Panc1 (cell line): Measurements from ENCODE around the gene CD46. TPM values are rescaled to one million over a fixed set of nuclear protein-coding genes. Genes with fewer than 3 reads are reported as not detected.

Experiments
- ATAC-seq: fragments of 200-7000 bp; cut with Tn5 transposase; 2 replicates; pipeline ENCODE4 v1.9.1; 2020; ENCODE audit warnings: mild to moderate bottlenecking, moderate library complexity
- BruUV-seq: library from RNA; stranded (reverse); fragments of 400-500 nt; replicated peaks from 2 replicates; lab custom pipeline; 2021; lab: Mats Ljungman, UMichigan
- CTCF ChIA-PET: fragments of 300-600 bp; sonication (Branson Sonifier 250); formaldehyde crosslinking; loops from one replicate; lab custom pipeline; 2022; ENCODE audit warnings: antibody characterized with exemption; lab: Charles Lee
- POLR2A ChIA-PET: fragments of 300-600 bp; sonication (Branson Sonifier 250); formaldehyde crosslinking; loops from one replicate; lab custom pipeline; 2022; ENCODE audit warnings: antibody characterized with exemption; lab: Charles Lee
- DNase-seq: peaks from one replicate; pipeline ENCODE4 v3.0.0-alpha.2; 2010; ENCODE audit warnings: low read depth, low spot score
- H3K27ac ChIP-seq: 2 replicates; pipeline ENCODE4 v1.5.1; 2011; ENCODE audit warnings: mild to moderate bottlenecking, low read length, inconsistent platforms
- H3K27me3 ChIP-seq: fragments of 200-500 bp; sonication (Bioruptor generic); 2 replicates; pipeline ENCODE4 v1.6.0; 2014; ENCODE audit warnings: low read length, inconsistent platforms; ENCODE audit not compliant: control insufficient read depth, insufficient read depth
- H3K36me3 ChIP-seq: fragments of 200-500 bp; sonication (Bioruptor generic); 2 replicates; pipeline ENCODE4 v1.5.1; 2014; ENCODE audit warnings: inconsistent platforms, mild to moderate bottlenecking, low read length, moderate library complexity; ENCODE audit not compliant: control insufficient read depth, insufficient read depth
- H3K4me1 ChIP-seq: 2 replicates; pipeline ENCODE4 v1.5.1; 2011; ENCODE audit warnings: inconsistent platforms, mild to moderate bottlenecking, low read length, moderate library complexity; ENCODE audit not compliant: control insufficient read depth, insufficient read depth
- H3K4me3 ChIP-seq, 2 experiments: 2 replicates each; pipeline ENCODE4 v1.5.1; 2011 to 2012; ENCODE audit warnings: low read depth in 2 of 2, low read length in 2 of 2, mild to moderate bottlenecking in 2 of 2, inconsistent platforms in 1 of 2, moderate library complexity in 1 of 2
- H3K9me3 ChIP-seq: fragments of 200-500 bp; sonication (Bioruptor generic); 2 replicates; pipeline ENCODE4 v1.5.1; 2014; ENCODE audit warnings: low read depth, mild to moderate bottlenecking, inconsistent platforms, low read length, moderate library complexity; ENCODE audit not compliant: control insufficient read depth, insufficient read depth
- CTCF ChIP-seq: fragments of 450-650 bp; IDR thresholded peaks from 2 replicates; pipeline ENCODE4 v1.5.1; 2017; ENCODE audit warnings: mild to moderate bottlenecking
- POLR2AphosphoS5 ChIP-seq: IDR thresholded peaks from 2 replicates; pipeline ENCODE4 v1.6.1; 2012; ENCODE audit warnings: mild to moderate bottlenecking, low read depth, low read length, moderate library complexity
- SIN3A ChIP-seq: IDR thresholded peaks from 2 replicates; pipeline ENCODE4 v1.6.1; 2012; ENCODE audit warnings: low read depth, mild to moderate bottlenecking, low read length, moderate library complexity, borderline replicate concordance; ENCODE audit not compliant: insufficient read depth
- TCF7L2 ChIP-seq: IDR thresholded peaks from 2 replicates; pipeline ENCODE4 v1.6.1; 2011; ENCODE audit warnings: mild to moderate bottlenecking, low read depth, low read length, inconsistent platforms
- in situ Hi-C: cut with HindIII; loops from 2 replicates; pipeline ENCODE4 v1.10.0; 2016; ENCODE audit warnings: low sequenced_read_pairs, low pct_unique_long_range_greater_than_20kb
- intact Hi-C: fragments of 100-400 bp; cut with micrococcal nuclease; formaldehyde crosslinking; loops from one replicate; pipeline ENCODE4 v1.10.0; 2022; ENCODE audit not compliant: unreplicated experiment
- total RNA-seq: library from RNA; stranded (reverse); gene quantifications from one replicate; pipeline ENCODE4 v1.2.1, GENCODE V29; 2021; ENCODE audit not compliant: unreplicated experiment
- TF ChIP-seq, protein P1 (sequence below), 2 experiments: IDR thresholded peaks; 2 replicates each; pipeline ENCODE4 v1.6.1; 2011 to 2012; ENCODE audit warnings: low read depth in 2 of 2, control low read depth in 1 of 2, low read length in 1 of 2, mild to moderate bottlenecking in 1 of 2, moderate library complexity in 1 of 2; ENCODE audit not compliant: insufficient read depth in 1 of 2

CD46 gene
- total RNA-seq, 1 experiment from 2014 or later, result 128 TPM

DNA sequence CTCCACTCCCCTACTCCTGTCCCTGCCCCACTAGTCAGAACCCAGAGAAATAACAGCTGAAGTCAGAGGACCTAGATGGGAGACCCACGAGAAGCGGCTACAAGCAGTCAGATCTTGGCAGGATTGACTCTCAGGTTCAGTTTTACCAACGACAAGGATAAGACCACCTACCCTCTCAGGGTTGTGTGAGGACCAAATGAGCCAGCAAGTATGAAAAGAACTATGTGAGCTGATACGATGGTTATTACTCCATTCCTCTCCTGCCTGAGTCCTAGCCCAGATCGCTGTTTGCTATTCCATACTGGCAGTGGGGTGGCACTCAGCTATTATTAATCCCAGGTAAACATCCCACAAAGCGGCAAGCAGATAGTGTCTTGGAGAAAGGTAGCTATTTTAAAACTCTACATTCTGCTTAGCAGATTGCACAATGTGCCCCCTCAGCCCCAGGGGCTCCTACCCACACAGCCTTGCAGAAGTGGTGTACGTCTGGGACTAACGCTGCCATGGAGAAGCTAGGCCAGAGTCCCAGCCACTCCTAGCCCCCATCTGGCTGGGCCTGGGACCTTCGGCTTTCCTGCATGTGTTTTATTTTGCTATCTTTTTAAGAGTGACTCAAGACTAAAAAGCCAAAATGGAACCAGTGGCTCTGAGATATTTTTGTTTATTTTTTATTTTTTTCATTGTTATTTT lies 58.9 kb downstream of the CD46 start:
- intact Hi-C loops (no loop called here), in situ Hi-C loops (no loop called here)
- Histone ChIP-seq H3K27me3 (no peaks in the 10 kb centered on the region), H3K27ac (no peak overlapping the region), H3K4me1 (no peaks in the 10 kb centered on the region), H3K36me3 (no peaks in the 10 kb centered on the region), H3K9me3 (no peaks in the 10 kb centered on the region), H3K4me3 (no peak overlapping the region)
- TF ChIP-seq CTCF, result no peak
- TF ChIP-seq, protein P1, sequence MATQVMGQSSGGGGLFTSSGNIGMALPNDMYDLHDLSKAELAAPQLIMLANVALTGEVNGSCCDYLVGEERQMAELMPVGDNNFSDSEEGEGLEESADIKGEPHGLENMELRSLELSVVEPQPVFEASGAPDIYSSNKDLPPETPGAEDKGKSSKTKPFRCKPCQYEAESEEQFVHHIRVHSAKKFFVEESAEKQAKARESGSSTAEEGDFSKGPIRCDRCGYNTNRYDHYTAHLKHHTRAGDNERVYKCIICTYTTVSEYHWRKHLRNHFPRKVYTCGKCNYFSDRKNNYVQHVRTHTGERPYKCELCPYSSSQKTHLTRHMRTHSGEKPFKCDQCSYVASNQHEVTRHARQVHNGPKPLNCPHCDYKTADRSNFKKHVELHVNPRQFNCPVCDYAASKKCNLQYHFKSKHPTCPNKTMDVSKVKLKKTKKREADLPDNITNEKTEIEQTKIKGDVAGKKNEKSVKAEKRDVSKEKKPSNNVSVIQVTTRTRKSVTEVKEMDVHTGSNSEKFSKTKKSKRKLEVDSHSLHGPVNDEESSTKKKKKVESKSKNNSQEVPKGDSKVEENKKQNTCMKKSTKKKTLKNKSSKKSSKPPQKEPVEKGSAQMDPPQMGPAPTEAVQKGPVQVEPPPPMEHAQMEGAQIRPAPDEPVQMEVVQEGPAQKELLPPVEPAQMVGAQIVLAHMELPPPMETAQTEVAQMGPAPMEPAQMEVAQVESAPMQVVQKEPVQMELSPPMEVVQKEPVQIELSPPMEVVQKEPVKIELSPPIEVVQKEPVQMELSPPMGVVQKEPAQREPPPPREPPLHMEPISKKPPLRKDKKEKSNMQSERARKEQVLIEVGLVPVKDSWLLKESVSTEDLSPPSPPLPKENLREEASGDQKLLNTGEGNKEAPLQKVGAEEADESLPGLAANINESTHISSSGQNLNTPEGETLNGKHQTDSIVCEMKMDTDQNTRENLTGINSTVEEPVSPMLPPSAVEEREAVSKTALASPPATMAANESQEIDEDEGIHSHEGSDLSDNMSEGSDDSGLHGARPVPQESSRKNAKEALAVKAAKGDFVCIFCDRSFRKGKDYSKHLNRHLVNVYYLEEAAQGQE (IDR thresholded peaks at IDR 0.05; ENCODE audit: insufficient read depth in 1 of 2, low read depth in 2 of 2, low read length in 1 of 2), result no peak
- TF ChIP-seq TCF7L2, result no peak
- no peak for TF ChIP-seq SIN3A
- TF ChIP-seq POLR2AphosphoS5, result no peak
- ATAC-seq (no peak), DNase-seq (no peak)
- POLR2A ChIA-PET, result no interaction called here
- CTCF ChIA-PET, result no interaction called here
- BruUV-seq, result no TSS peak

- H3K4me3 ChIP-seq, result no peak overlapping the region
- TF ChIP-seq, protein P1 (IDR thresholded peaks at IDR 0.05; ENCODE audit: insufficient read depth in 1 of 2, low read depth in 2 of 2, low read length in 1 of 2), result no peak
- TF ChIP-seq POLR2AphosphoS5 (no peak), SIN3A (no peak), TCF7L2 (no peak), CTCF (no peak)
- ChIA-PET POLR2A (no interaction called here), CTCF (no interaction called here)
- DNase-seq (no peak), ATAC-seq (no peak)
- no peaks in the 10 kb centered on the region for H3K9me3 ChIP-seq
- no TSS peak for BruUV-seq
- H3K4me1 ChIP-seq, result no peaks in the 10 kb centered on the region
- H3K36me3 ChIP-seq, result no peaks in the 10 kb centered on the region
- no peak overlapping the region for H3K27ac ChIP-seq
- intact Hi-C loops, result no loop called here
- in situ Hi-C loops, result no loop called here
- no peaks in the 10 kb centered on the region for H3K27me3 ChIP-seq
Observed at GRCh38 chr1:207811319-207811718, 59.5 kb downstream of the CD46 start.
